GM12878 (cell line): ENCODE results near the gene CAMK2A. TPM values are rescaled to one million over a fixed set of nuclear protein-coding genes. Genes with fewer than 3 reads are reported as not detected.
A peak's percentile ranks its signal among the peaks of the same experiment; 100 is the strongest.

Experiments
- ATAC-seq: fragments of 200-7000 bp; cut with Tn5 transposase; 3 replicates; pipeline ENCODE4 v1.9.1; 2020; ENCODE audit warnings: mild to moderate bottlenecking, moderate library complexity
- BruUV-seq: library from RNA; stranded (reverse); fragments of 400-500 nt; replicated peaks from 2 replicates; lab custom pipeline; 2021; lab: Mats Ljungman, UMichigan
- CTCF ChIA-PET: fragments of 300-600 bp; sonication (Branson Sonifier 250); formaldehyde crosslinking; extraction: SDS; loops from one replicate; lab custom pipeline; 2021; ENCODE audit warnings: inconsistent platforms; lab: Yijun Ruan, JAX
- POLR2A ChIA-PET: fragments of 350-600 bp; formaldehyde crosslinking; extraction: SDS; loops from one replicate; lab custom pipeline; 2021; ENCODE audit warnings: inconsistent platforms; lab: Charles Lee
- RAD21 ChIA-PET: fragments of 300-600 bp; sonication (Branson Sonifier 250); formaldehyde crosslinking; loops from one replicate; lab custom pipeline; 2023; ENCODE audit warnings: antibody characterized with exemption; ENCODE audit not compliant: unreplicated experiment; lab: Charles Lee
- SMC1A ChIA-PET: fragments of 300-600 bp; sonication (Branson Sonifier 250); formaldehyde crosslinking; loops from one replicate; lab custom pipeline; 2023; ENCODE audit not compliant: unreplicated experiment, uncharacterized antibody; lab: Charles Lee
- DNase-seq: peaks from one replicate; pipeline ENCODE4 v3.0.0-alpha.2; 2011; ENCODE audit warnings: low read depth, low spot score
- FAIRE-seq: peaks from 3 replicates; lab custom pipeline; 2011; peaks lifted over from hg19 to GRCh38; lab: Jason Lieb, UNC
- H2AFZ ChIP-seq: 2 replicates; pipeline ENCODE4 v1.6.0; 2011; ENCODE audit warnings: low read depth, low read length, control low read depth; ENCODE audit not compliant: control insufficient read depth
- H3K27ac ChIP-seq: 2 replicates; pipeline ENCODE4 v1.5.1; 2011; ENCODE audit warnings: control low read depth; ENCODE audit not compliant: control insufficient read depth, insufficient read depth
- H3K27me3 ChIP-seq, 2 experiments: replicated peaks in 1 of 2; 2 replicates each; pipeline versions ENCODE4 v1.6.0 to v1.6.1; 2011; ENCODE audit warnings: low read length in 1 of 2; ENCODE audit not compliant: control insufficient read depth in 2 of 2, insufficient read depth in 2 of 2
- H3K36me3 ChIP-seq, 2 experiments: 2 replicates each; pipeline ENCODE4 v1.5.1; 2011; ENCODE audit warnings: low read length in 1 of 2; ENCODE audit not compliant: control insufficient read depth in 2 of 2, insufficient read depth in 2 of 2
- H3K4me1 ChIP-seq: 2 replicates; pipeline ENCODE4 v1.6.1; 2011; ENCODE audit warnings: mild to moderate bottlenecking, low read length, moderate library complexity, mixed read lengths; ENCODE audit not compliant: control insufficient read depth, insufficient read depth
- H3K4me2 ChIP-seq: 2 replicates; pipeline ENCODE4 v1.6.0; 2011; ENCODE audit warnings: control low read depth; ENCODE audit not compliant: control insufficient read depth, insufficient read depth
- H3K4me3 ChIP-seq: fragments of 200-600 bp; sonication (generic); 2 replicates; pipeline ENCODE4 v1.5.1; 2016
- H3K79me2 ChIP-seq: 2 replicates; pipeline ENCODE4 v1.6.0; 2011; ENCODE audit warnings: low read length; ENCODE audit not compliant: control insufficient read depth, insufficient read depth
- H3K9ac ChIP-seq: 2 replicates; pipeline ENCODE4 v1.8.0; 2011; ENCODE audit warnings: low read length, control low read depth, mixed read lengths; ENCODE audit not compliant: control insufficient read depth, insufficient read depth
- H3K9me3 ChIP-seq: replicated peaks from 3 replicates; pipeline ENCODE4 v1.5.1; 2011; ENCODE audit warnings: mild to moderate bottlenecking, low read length; ENCODE audit not compliant: control insufficient read depth, insufficient read depth
- H4K20me1 ChIP-seq: 2 replicates; pipeline ENCODE4 v1.6.0; 2011; ENCODE audit not compliant: control insufficient read depth, insufficient read depth
- RCOR1 ChIP-seq: conservative IDR thresholded peaks from 2 replicates; pipeline ENCODE4 v1.6.1; 2012; ENCODE audit warnings: low read depth, low read length, improper control_type of control experiment
- REST ChIP-seq: IDR thresholded peaks from 2 replicates; pipeline ENCODE4 v1.6.1; 2012; ENCODE audit warnings: mild to moderate bottlenecking, low read depth, low read length
- WGBS: methylation state at CpG from one replicate; pipeline ENCODE4 v1.1.6; 2016; ENCODE audit warnings: low lambda C conversion rate; ENCODE audit not compliant: insufficient replicate concordance, insufficient coverage; ENCODE audit errors: missing lambda C conversion rate; 5-methylcytosine and 5-hydroxymethylcytosine counted together
- in situ Hi-C: fragments of 300-500 bp; cut with MboI; formaldehyde crosslinking; loops from 9 replicates; pipeline ENCODE4 v1.14.3; 2018; ENCODE audit warnings: mixed read lengths
- intact Hi-C: fragments of 100-400 bp; cut with micrococcal nuclease; formaldehyde crosslinking; loops from one replicate; pipeline ENCODE4 v1.14.2; 2022; ENCODE audit not compliant: unreplicated experiment
- polyA plus RNA-seq, 11 experiments: library from polyadenylated mRNA; depleted of rRNA in 4 of 11; unstranded in 6 of 11; stranded (reverse) in 5 of 11; fragments of >200 nt; fragmentation: Nextera tagmentation in 4 of 11; fragmentation: Illumina TruSeq in 1 of 11; extraction: Ambion mirVana in 4 of 11; extraction: Trizol in 1 of 11; gene quantifications; 1 replicate in 1 of 11; 2 replicates in 10 of 11; pipeline versions ENCODE4 v1.2.1 to v1.2.3, GENCODE V29; 2011 to 2016; ENCODE audit warnings: inconsistent platforms in 2 of 11, missing spikeins in 2 of 11, low read depth in 1 of 11
- total RNA-seq, 4 experiments: library from RNA; depleted of rRNA in 3 of 4; stranded (reverse); fragments of >200 nt in 3 of 4; fragmentation: Illumina TruSeq in 1 of 4; extraction: Trizol in 1 of 4; gene quantifications; 2 replicates each; pipeline versions ENCODE4 v1.2.1 to v1.2.3, GENCODE V29; 2013 to 2021

The CAMK2A gene
- total and polyA plus RNA-seq, 10 of the 15 experiments (the other 5 are each of a cell fraction or from before 2014, with no cell fraction given): 0.11 TPM; not detected in 9

GRCh38 chr5:150271923-150272322 is 17.6 kb downstream of the CAMK2A start:
- RAD21 ChIA-PET: interaction anchor here (0.7 to 2.5 kb wide), 4 partner anchors 37 to 185 kb away, joined by 3 to 14 read pairs (median 4); no protein-coding TSS in a partner anchor
- no peak for DNase-seq
- Histone ChIP-seq H3K27me3 (peaks cover 3 to 4% of the 10 kb centered on the region in 2 experiments; a peak in 3 of 4 replicates), H3K9ac (no peak overlapping the region), H3K36me3 (no peaks in the 10 kb centered on the region), H3K79me2 (no peaks in the 10 kb centered on the region), H3K27ac (no peak overlapping the region), H4K20me1 (no peaks in the 10 kb centered on the region), H3K4me1 (no peaks in the 10 kb centered on the region), H3K4me3 (no peak overlapping the region), H3K9me3 (no peaks in the 10 kb centered on the region)
- no peak for FAIRE-seq
- ATAC-seq: no peak
- POLR2A ChIA-PET: no interaction called here
- WGBS: 21% methylated on average over 5 of the region's 5 CpGs
- SMC1A ChIA-PET: interaction anchor here (1.0 to 1.5 kb wide), 3 partner anchors 69 to 79 kb away, joined by 5 to 7 read pairs (median 5); no protein-coding TSS in a partner anchor
- no TSS peak for BruUV-seq
- CTCF ChIA-PET: interaction anchor here (1.0 to 4.2 kb wide), 4 partner anchors 9 to 163 kb away, joined by 4 to 27 read pairs (median 6); no protein-coding TSS in a partner anchor
- TF ChIP-seq RCOR1: no peak
- TF ChIP-seq REST: peak; percentile 55; the same call in 1 of the 2 replicates
- TF ChIP-seq, all 136 proteins: peak for 1
- intact Hi-C loops: loop anchor here (1.0 kb wide), 2 partner anchors 78 to 164 kb away; no protein-coding TSS in a partner anchor
- Histone ChIP-seq H2AFZ (no peak overlapping the region), H3K4me2 (no peak overlapping the region)
- in situ Hi-C loops: no loop called here
